Mononuclear cell (primary cell): ENCODE data around the gene ATXN2. TPM values are rescaled to one million over a fixed set of nuclear protein-coding genes. Genes with fewer than 3 reads are reported as not detected.
"Not testable (repeated sequence)": the region's sequence is repeated elsewhere in the genome, so short reads cannot be mapped to it uniquely, and the experiment has no call there.

Experiments
- H3K27me3 ChIP-seq: 2 replicates; pipeline ENCODE4 v1.6.0; 2011; ENCODE audit warnings: low read length, control low read depth; ENCODE audit not compliant: insufficient read depth
- H3K4me1 ChIP-seq: 2 replicates; pipeline ENCODE4 v1.5.1; 2011; ENCODE audit warnings: mild to moderate bottlenecking, low read length, control low read depth; ENCODE audit not compliant: insufficient read depth
- H3K4me3 ChIP-seq: 2 replicates; pipeline ENCODE4 v1.5.1; 2011; ENCODE audit warnings: mild to moderate bottlenecking, low read length, moderate library complexity
- H3K9me3 ChIP-seq: 2 replicates; pipeline ENCODE4 v1.5.1; 2011; ENCODE audit warnings: low read depth, mild to moderate bottlenecking, control low read depth, low read length
- total RNA-seq: library from RNA; depleted of rRNA; stranded (reverse); fragments of >200 nt; gene quantifications from one replicate; pipeline ENCODE4 v1.2.3, GENCODE V29; 2012

The ATXN2 gene
- total RNA-seq, 1 donor: 10.0 TPM

DNA sequence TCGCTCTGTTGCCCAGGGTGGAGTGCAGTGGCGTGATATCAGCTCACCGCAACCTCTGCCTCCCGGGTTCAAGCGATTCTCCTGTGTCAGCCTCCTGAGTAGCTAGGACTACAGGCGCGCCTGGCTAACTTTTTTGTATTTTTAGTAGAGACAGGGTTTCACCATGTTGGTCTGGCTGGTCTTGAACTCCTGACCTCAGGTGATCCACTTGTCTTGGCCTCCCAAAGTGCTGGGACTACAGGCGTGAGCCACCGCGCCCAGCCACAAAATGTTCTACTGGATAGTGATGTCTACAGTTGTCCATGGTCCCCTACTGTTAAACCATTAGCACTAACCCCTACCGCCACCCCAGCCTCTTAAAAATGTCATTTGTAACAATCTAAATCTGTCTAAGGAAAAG, 139.0 kb downstream of the ATXN2 start:
- not testable (repeated sequence) for H3K27me3 ChIP-seq, H3K4me3 ChIP-seq, H3K9me3 ChIP-seq
- H3K4me1 ChIP-seq: peaks cover 13% of the 10 kb centered on the region

DNA sequence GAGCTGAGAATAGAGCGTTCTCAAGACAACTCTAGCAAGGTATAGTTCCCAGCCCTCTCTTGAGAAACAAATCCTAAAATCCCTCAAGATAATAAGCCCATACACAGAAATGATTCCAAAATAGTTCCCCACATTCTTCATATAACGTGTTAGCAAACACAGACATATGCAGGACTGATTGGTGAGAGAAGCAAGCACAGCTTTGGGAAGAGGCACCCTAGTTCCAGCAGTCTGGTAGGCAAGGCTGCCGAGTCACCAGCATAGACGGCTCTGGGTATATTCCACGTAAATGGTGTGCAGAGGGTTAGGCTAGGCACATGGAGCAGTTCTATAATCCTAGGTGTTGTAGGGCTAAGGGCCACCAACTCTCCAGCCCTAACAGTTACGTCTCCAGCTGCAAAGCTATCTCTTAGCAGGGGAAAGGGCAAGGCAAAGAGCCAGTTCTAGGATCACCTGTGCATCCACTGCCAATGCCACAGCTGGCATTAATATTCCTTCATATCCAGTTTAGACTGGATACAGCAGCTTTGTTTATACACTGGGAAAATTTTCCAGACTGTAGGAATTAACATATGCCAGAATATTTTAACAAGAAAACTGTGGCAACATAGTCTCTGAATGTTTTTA, 140.5 kb downstream of the ATXN2 start:
- Histone ChIP-seq H3K9me3 (no peaks in the 10 kb centered on the region), H3K27me3 (no peaks in the 10 kb centered on the region), H3K4me3 (no peak overlapping the region)

DNA sequence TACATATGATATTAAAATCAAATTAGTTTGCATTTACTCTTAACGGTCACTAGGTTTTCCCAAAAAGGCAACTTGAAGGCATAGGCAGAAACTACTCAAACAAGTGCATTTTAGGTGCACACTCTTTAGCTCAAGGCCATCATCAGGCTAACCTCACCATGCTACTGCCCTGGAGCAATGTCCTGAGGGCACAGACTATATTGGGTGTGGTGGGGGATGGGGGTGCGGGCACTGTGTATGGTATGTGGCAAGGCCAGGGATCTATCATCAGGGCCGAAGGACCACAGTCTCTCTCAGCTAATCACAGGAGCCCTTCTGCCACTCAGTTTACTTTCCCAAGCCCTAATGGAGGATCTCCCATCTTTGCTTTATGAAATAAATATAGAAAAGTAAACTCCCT, 141.5 kb downstream of the ATXN2 start:
- H3K4me1 ChIP-seq: peaks cover 6% of the 10 kb centered on the region
- no peaks in the 10 kb centered on the region for H3K27me3 ChIP-seq
- H3K9me3 ChIP-seq: no peaks in the 10 kb centered on the region
- H3K4me3 ChIP-seq: no peak overlapping the region

More for the DNA sequence above, 140.5 kb downstream of the ATXN2 start:
- peaks cover 12% of the 10 kb centered on the region for H3K4me1 ChIP-seq

DNA sequence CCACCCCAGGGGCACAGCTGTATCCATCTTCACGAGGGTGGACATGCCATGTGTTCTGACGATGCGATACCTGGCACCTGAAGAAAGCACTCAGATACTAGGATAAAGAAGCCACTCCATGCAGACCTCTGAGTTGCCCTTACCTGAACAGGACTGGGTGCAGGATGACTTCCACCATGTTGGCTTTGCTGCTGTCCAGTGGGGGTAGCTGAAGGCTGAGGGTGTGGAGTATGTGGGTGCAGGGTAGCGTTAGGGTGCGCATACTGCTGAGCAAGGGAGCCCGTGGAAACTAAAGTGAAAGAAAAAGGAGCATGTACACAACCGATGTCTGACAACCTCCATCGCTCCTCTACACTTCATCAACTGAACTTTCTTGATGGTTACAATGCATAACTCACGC, 142.0 kb downstream of the ATXN2 start:
- H3K9me3 ChIP-seq: no peaks in the 10 kb centered on the region
- no peak overlapping the region for H3K4me3 ChIP-seq
- H3K4me1 ChIP-seq: peaks cover 6% of the 10 kb centered on the region
- H3K27me3 ChIP-seq: no peaks in the 10 kb centered on the region

DNA sequence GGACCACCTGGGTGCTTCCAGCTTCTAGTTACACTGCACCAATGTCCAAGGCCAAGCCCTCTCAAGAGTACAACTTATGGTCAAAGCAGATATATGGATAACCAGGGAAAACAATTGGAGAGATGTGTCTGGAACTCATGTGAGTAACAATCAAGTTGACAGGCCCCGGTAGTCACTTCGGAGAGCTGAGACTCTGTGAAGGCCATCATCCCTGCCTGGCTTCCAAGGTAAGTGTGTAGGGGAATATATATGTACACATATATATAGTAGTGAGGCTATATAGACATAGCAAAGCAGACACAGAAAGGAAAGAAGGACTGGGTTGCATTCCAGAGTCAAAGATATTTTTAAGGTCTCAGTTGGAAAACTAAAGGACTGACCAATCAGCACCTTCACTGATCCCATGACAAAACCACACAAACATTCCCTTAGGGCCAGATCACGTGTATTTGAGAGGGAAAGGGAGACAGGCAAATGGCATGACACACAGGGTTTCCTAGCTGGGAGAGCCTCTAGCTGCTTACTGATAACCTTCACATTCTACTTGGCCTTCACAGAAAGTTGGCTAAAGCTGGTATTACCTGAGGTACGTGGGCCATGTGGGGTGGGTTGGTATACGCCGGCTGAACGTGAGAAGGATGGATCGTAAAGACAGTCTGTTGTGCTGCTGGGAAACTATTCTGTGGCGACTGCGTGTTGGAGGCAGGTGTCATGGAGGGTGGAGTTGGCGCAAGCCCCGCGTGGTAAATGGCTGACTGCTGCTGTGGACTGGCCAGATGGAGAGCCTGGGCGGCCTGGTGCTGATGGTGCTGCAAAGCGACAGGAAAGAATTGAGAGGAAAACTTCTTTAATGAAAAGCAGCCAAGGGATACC, 143.4 kb downstream of the ATXN2 start:
- Histone ChIP-seq H3K4me3 (no peak overlapping the region), H3K9me3 (no peaks in the 10 kb centered on the region), H3K27me3 (no peaks in the 10 kb centered on the region), H3K4me1 (no peaks in the 10 kb centered on the region)

DNA sequence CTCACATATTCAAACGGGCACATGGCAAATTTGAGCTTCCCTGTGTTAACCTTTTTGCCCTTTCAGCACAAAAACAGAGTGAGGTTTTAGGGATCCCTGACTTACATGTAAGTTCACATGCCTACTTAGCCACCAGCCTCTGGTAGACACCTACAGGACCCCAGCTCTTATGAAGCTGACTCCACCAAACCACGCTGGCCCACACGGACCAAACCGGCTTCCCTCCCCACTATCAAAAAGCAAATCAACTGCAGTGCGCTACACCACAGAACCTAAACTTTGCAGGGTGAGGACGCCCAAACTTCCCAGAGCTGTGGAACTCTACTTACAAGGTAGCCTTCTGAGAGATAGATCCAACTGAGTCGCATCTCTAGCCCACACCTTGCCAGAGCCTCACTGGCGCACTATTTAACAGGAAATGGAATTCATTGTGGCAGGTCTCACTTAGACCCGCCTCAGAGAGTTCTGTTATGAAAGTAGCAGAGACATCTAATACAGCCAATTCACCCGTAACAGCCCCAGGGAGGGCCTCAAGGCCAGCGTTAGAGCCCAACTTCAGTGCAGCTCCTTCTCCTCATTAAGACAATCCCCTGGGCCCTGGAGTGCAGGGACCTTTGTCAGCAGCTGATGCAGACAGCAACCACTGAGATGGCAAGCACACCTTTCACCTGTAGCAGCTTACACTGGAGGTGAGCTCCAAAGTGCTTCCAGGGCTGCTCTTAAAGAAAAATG, 144.2 kb downstream of the ATXN2 start:
- no peaks in the 10 kb centered on the region for H3K4me1 ChIP-seq
- H3K4me3 ChIP-seq: no peak overlapping the region
- no peaks in the 10 kb centered on the region for H3K9me3 ChIP-seq
- H3K27me3 ChIP-seq: no peaks in the 10 kb centered on the region

DNA sequence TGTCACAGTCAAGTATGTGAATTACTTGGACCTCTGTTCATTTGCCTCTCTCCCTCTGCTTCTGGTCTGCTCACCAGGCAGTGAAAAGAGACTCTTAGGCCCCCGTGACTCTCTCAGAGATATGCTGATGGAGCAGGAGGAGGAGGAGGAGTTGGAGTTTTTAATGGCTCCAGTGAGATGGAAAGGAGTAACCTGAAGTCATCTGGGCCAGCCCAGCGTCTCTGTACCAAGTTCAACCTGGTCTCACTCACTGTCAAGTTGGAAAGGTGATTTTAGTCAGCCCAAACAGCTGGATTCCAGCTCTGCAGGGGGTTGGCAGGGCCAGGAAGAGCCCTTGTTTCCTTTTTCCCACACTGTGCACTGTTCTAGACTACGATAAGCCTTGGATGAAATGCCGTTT, 144.8 kb downstream of the ATXN2 start:
- H3K4me1 ChIP-seq: peaks cover 3% of the 10 kb centered on the region
- no peak overlapping the region for H3K4me3 ChIP-seq
- no peaks in the 10 kb centered on the region for H3K9me3 ChIP-seq
- no peaks in the 10 kb centered on the region for H3K27me3 ChIP-seq

DNA sequence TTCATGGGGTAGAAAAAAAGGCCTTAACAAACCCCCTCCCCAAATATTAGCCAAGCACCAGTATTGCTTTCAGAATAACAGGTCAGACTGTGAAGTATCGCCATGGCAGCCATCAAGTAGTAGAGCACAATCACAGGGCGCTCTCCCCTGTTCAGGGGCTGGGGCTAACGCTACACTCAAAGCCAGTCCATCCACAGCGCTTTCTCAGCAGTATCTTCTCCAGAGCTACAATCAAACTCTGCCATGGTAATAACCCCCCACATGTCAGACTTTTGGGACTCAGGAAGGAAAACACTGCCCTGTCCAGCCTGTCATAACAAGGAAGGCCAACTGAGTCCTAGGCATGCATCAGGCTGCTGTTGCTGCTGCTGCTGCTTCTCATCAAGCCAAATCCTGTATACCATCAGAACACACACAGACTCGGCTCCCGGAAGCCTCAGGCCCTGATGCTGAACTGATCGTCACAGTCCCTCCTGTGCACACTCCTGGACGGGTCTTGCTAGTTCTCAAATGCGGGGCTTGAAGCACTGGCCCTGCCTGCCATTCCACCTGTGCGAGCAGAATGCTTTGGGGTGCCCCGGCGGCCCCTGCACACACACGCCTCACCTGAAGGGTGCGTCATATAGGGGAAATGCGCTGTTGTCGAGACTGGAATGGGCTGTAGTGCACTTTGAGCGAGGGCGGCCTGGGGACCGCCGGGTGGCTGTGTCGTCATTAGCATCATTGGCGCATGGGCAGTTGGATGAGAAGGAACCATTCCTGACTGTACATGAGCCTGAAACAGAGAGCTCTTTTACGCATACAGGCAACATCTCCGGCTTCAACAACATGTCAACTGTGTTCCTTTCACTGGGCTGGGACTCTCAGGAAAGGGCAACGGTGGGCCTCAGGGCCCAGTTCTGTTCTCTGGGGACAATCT, 145.8 kb downstream of the ATXN2 start:
- Histone ChIP-seq H3K4me1 (peaks cover 8% of the 10 kb centered on the region), H3K9me3 (no peaks in the 10 kb centered on the region), H3K4me3 (no peak overlapping the region), H3K27me3 (no peaks in the 10 kb centered on the region)

DNA sequence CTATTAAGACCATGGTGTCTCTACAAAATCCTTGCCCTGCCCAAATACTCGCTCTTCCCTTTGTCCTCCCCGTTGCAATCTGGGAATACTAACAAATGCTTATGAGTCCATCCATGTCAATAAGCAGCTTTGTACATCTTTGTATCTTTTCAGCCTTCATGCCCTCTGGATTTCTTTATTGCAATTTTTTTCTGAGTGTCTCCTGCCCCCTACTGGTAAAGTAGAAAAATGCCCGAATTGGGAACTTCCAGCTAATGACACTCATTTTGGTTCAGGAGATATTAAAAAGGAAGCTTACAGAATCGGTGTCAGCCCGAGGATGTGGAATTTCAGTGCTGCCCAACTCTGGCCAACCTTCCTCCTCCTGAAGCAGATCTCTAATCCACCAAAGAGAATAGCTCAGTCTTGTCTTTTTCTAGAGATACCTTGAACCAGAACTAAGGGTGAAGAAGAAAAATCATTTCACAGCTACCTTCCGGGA, 147.4 kb downstream of the ATXN2 start:
- no peaks in the 10 kb centered on the region for H3K9me3 ChIP-seq
- H3K4me1 ChIP-seq: peaks cover 8% of the 10 kb centered on the region
- H3K4me3 ChIP-seq: no peak overlapping the region
- no peaks in the 10 kb centered on the region for H3K27me3 ChIP-seq

DNA sequence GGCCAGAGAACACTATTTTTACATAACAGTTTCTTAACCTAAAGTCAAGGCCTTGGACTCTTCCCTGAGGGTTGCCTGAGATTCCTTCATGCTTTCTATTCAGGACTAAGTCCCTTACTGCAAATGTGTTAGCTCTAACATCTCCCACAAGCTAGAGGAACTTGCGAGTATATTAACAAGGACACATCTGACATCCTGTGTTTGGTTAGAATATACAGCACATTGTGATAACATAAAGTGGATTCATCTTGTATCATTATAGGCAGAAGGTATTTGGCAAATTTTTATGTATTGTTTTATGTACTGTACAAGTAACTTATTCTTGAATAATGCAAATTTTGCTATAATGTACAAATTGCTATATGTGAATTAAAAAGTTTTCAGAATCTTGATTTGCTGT, 147.9 kb downstream of the ATXN2 start:
- Histone ChIP-seq H3K4me3 (no peak overlapping the region), H3K27me3 (no peaks in the 10 kb centered on the region), H3K9me3 (no peaks in the 10 kb centered on the region), H3K4me1 (peaks cover 10% of the 10 kb centered on the region)

DNA sequence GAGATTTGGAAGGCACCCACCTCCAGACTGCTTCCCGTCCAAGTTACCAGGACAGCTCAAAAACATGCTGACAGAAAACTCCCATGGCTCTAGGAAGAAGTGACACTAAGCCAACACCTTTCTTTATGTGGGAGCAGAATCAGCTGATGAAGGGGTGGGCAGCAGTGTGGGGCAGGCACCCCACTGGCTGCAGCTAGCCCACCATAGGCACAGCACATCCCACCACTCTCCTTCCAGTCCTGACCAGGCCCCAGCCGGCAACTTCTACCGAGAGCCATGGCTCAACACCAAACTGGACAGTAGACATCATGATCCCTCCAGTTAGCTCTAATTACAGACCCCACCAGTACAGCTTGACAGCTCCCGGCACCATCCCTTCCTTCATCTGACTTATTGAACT, 148.4 kb downstream of the ATXN2 start:
- Histone ChIP-seq H3K4me1 (peaks cover 16% of the 10 kb centered on the region), H3K27me3 (no peaks in the 10 kb centered on the region), H3K9me3 (no peaks in the 10 kb centered on the region), H3K4me3 (no peak overlapping the region)

DNA sequence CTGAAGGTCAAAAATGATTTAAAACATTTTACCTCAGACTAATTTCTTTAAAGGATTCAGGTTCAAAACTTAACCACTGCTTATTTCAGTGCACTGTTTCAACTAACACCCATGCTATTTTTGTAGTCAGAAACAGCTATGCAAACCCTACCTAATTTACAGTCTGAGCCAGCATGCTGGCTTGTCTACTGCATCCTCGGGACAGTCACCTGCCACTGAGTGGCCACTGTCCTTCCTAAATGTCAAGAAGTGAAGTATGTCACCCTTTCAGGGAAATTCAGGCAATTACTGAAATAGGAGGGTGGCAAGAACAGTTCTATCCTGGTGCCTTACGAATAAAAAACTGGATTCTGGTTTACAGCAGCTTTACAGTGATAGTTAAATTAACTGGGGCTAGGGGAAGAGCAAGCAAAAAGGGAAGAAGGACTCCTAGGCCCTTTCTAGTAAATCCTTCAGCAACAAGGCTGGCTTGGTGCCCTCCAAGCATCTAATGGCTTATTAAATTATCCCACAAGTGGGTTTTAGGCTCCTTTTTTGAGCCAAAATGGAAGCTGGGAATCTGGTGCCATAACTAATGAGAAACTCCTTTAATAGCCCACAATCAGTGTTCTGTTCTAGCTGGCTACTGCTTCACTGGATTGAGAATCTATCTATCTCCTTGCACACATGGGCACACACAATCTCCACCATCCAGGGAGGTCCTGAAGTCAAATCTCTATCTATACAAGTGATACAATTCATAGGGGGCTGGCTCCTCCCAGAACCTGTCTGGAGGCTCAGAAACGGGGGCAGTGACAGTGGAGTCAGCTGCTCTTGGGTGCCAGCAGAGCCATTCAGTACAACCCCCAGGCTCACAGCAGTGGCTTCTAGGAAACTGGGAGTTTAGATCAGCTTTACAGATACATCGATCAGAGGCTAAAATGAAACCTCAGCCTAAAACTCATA, 150.0 kb downstream of the ATXN2 start:
- no peaks in the 10 kb centered on the region for H3K9me3 ChIP-seq
- no peak overlapping the region for H3K4me3 ChIP-seq
- H3K27me3 ChIP-seq: no peaks in the 10 kb centered on the region
- peaks cover 31% of the 10 kb centered on the region for H3K4me1 ChIP-seq

DNA sequence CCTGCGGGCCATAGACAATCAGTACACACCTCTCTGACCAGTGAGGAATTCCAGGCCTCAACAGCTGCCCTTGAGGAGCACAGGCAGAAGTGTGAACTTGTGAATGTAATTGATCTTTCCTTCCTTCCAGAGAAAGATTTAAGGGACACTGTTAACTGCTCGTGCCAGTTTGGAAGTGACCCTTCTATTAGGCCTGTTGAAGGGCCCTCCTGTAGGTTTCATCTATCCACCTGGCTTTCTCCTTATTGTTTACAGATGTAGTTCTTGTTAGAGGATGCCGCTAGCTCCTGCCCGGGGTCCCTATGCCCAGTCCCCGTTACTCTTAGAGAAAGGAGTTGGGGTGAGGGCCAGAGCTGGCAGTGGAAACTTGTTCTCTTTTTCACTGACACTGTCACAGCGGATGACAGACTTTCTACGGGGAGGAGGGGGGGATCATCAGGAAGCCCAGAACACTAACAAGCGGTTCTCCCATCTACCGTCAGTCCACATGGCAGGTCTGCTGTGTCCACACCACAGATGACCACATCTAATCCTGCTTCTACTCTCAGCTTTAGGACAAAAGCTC, 150.8 kb downstream of the ATXN2 start:
- no peaks in the 10 kb centered on the region for H3K9me3 ChIP-seq
- H3K4me1 ChIP-seq: peaks cover 39% of the 10 kb centered on the region
- no peak overlapping the region for H3K4me3 ChIP-seq
- no peaks in the 10 kb centered on the region for H3K27me3 ChIP-seq
